DOHH2 (cell line): ENCODE measurements around the gene GH2.

ENCODE experiments used
- H3F3A ChIP-seq: fragments of 200-600 bp; sonication (generic), shearing (Covaris generic); 2 replicates; pipeline ENCODE4 v1.6.0; 2016; ENCODE audit warnings: antibody characterized with exemption, mild to moderate bottlenecking; ENCODE audit not compliant: control insufficient read depth, insufficient read depth
- H3K27ac ChIP-seq: fragments of 200-600 bp; sonication (generic); 2 replicates; pipeline ENCODE4 v1.5.1; 2014; ENCODE audit warnings: low read depth, mild to moderate bottlenecking, low read length, moderate library complexity
- H3K27me3 ChIP-seq: fragments of 200-600 bp; sonication (generic); 2 replicates; pipeline ENCODE4 v1.6.1; 2014; ENCODE audit warnings: mild to moderate bottlenecking, low read length, mixed read lengths; ENCODE audit not compliant: control insufficient read depth
- H3K36me3 ChIP-seq: fragments of 200-600 bp; sonication (generic); 2 replicates; pipeline ENCODE4 v1.6.1; 2014; ENCODE audit warnings: mild to moderate bottlenecking, low read length, moderate library complexity, mixed read lengths; ENCODE audit not compliant: control insufficient read depth
- H3K4me1 ChIP-seq: fragments of 200-600 bp; sonication (generic); 2 replicates; pipeline ENCODE4 v1.6.1; 2014; ENCODE audit warnings: mild to moderate bottlenecking, low read length, mixed read lengths; ENCODE audit not compliant: control insufficient read depth
- H3K4me2 ChIP-seq: fragments of 200-600 bp; sonication (generic); 2 replicates; pipeline ENCODE4 v1.6.0; 2014; ENCODE audit warnings: mild to moderate bottlenecking, low read length, moderate library complexity
- H3K4me3 ChIP-seq: fragments of 200-600 bp; sonication (generic); 2 replicates; pipeline ENCODE4 v1.5.1; 2014; ENCODE audit warnings: mild to moderate bottlenecking, low read length, mixed read lengths
- H3K79me2 ChIP-seq: fragments of 200-600 bp; sonication (generic); 2 replicates; pipeline ENCODE4 v1.6.1; 2014; ENCODE audit warnings: mild to moderate bottlenecking, low read length, mixed read lengths; ENCODE audit not compliant: control insufficient read depth
- H3K9me2 ChIP-seq: fragments of 200-600 bp; sonication (generic); replicated peaks from 2 replicates; pipeline ENCODE4 v1.6.1; 2014; ENCODE audit warnings: mild to moderate bottlenecking, low read length, mixed read lengths; ENCODE audit not compliant: control insufficient read depth
- H3K9me3 ChIP-seq: fragments of 200-600 bp; sonication (generic); 2 replicates; pipeline ENCODE4 v1.6.1; 2014; ENCODE audit warnings: antibody characterized with exemption, low read length, mixed read lengths; ENCODE audit not compliant: control insufficient read depth, insufficient read depth
- H4K20me1 ChIP-seq: fragments of 200-600 bp; sonication (generic); 2 replicates; pipeline ENCODE4 v1.6.0; 2014; ENCODE audit warnings: low read depth, mild to moderate bottlenecking, antibody characterized with exemption, low read length, moderate library complexity; ENCODE audit not compliant: control insufficient read depth, insufficient read depth
- EZH2phosphoT487 ChIP-seq: fragments of 200-600 bp; sonication (generic); IDR thresholded peaks from 2 replicates; pipeline ENCODE4 v1.6.1; 2017; ENCODE audit warnings: borderline replicate concordance, mild to moderate bottlenecking, antibody characterized with exemption, low read length, moderate library complexity, mixed read lengths
- TF ChIP-seq, protein P1 (sequence below): fragments of 200-600 bp; sonication (generic); IDR thresholded peaks from one replicate; pipeline ENCODE4 v1.5.1; 2014; ENCODE audit warnings: antibody characterized with exemption, mild to moderate bottlenecking, low read depth, low read length; ENCODE audit not compliant: poor library complexity, severe bottlenecking

The GH2 gene

DNA sequence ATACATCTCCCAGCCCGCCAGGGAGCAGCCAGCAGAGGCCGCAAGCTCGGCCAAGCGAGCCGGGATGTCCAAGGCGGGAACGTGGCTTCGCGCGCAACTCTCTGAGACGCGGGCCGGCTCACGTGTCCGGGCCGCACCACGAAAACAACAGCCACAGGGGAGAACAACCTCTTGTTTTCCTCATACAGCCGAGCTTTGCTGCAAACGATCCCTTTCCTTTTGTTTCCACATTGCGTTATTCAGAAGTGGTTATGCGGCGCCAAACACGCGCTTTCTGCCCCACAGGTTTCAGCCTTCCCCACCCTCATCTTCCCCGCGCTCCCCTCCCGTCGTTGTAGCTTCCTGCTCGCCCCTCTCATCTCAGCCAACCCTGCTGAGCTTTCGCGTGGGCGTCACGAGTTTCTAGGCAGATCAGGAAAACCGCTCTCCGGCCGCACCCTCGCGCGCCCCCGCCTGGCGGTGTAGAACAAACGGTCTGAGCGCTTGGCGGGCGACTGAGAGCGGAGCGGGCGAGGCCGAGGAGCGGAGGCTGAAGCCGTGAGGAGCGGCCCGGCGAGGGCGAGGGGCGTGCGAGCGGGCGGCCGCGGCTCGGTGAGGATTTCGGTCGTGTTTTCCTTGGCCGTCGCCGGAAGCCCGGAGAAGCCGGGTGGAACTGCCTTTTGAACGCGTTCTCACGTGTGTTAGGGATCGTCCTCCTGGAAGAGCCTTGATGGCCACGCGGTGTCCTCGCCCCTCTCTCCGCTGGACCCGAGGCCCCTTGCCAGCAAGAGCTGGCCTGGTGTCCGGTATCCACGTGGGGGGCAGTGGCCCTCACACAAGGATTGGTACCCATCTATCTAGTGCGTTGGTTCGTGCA is 32.7 kb downstream of the GH2 start:
- H3K4me2 ChIP-seq, result peak overlapping the region; percentile 66
- H3K27ac ChIP-seq, result no peak overlapping the region
- H3K79me2 ChIP-seq, result no peaks in the 10 kb centered on the region
- no peaks in the 10 kb centered on the region; the same call in 1 of the 2 replicates for H3K27me3 ChIP-seq
- no peaks in the 10 kb centered on the region for H3K9me2 ChIP-seq
- H3F3A ChIP-seq, result peaks cover 10% of the 10 kb centered on the region
- H3K4me1 ChIP-seq, result peaks cover 16% of the 10 kb centered on the region
- H3K9me3 ChIP-seq, result peaks cover 10% of the 10 kb centered on the region
- H3K4me3 ChIP-seq, result peak overlapping the region; percentile 65
- H4K20me1 ChIP-seq, result no peaks in the 10 kb centered on the region
- TF ChIP-seq, protein P1, sequence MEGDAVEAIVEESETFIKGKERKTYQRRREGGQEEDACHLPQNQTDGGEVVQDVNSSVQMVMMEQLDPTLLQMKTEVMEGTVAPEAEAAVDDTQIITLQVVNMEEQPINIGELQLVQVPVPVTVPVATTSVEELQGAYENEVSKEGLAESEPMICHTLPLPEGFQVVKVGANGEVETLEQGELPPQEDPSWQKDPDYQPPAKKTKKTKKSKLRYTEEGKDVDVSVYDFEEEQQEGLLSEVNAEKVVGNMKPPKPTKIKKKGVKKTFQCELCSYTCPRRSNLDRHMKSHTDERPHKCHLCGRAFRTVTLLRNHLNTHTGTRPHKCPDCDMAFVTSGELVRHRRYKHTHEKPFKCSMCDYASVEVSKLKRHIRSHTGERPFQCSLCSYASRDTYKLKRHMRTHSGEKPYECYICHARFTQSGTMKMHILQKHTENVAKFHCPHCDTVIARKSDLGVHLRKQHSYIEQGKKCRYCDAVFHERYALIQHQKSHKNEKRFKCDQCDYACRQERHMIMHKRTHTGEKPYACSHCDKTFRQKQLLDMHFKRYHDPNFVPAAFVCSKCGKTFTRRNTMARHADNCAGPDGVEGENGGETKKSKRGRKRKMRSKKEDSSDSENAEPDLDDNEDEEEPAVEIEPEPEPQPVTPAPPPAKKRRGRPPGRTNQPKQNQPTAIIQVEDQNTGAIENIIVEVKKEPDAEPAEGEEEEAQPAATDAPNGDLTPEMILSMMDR, result peak; percentile 89
- TF ChIP-seq EZH2phosphoT487, result no peak
- no peaks in the 10 kb centered on the region for H3K36me3 ChIP-seq

DNA sequence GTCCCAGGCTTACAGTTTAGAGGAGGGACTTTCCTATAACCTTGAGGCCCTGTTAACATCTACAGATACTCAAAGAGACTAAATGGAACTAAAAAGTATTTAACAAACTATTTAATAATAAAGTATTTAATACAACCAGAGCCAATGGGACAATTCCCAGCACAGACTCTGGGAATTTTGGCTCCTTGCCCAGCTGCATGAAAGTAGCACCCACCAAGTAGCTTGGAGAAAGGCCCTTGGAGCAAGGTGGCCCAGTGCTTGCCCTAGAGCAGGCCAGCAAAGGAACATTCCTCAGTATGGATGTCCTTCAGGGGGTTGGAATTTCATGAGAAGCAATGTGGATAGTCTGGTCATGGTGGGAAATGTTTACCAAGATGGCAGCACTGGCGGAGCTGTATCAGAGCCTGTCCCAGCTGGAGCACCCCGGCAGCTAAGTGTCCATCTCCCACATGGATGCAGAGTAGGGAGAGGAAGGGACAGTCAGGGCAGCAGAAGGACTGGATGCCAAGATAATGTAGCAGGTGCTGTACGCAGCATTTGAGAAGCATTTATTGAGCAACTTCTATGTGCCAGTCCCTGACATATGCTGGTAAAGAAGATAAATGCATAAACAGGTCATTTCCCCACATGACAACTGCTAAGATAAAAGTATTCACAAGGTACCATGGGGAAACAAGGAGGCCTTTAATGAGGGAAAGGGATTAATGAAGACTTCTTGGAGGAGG is 34.1 kb downstream of the GH2 start:
- Histone ChIP-seq H3K9me2 (no peaks in the 10 kb centered on the region), H3F3A (peaks cover 16% of the 10 kb centered on the region), H3K27me3 (no peaks in the 10 kb centered on the region; the same call in 1 of the 2 replicates), H3K27ac (no peak overlapping the region), H3K4me1 (peaks cover 21% of the 10 kb centered on the region), H3K79me2 (no peaks in the 10 kb centered on the region), H3K4me2 (no peak overlapping the region), H3K36me3 (0 out of 2 replicates have a peak, but pooled peaks cover 4% of the 10 kb centered on the region), H4K20me1 (no peaks in the 10 kb centered on the region), H3K4me3 (no peak overlapping the region; the same call in 1 of the 2 replicates), H3K9me3 (peaks cover 10% of the 10 kb centered on the region)
- TF ChIP-seq, protein P1, result no peak
- no peak for TF ChIP-seq EZH2phosphoT487

DNA sequence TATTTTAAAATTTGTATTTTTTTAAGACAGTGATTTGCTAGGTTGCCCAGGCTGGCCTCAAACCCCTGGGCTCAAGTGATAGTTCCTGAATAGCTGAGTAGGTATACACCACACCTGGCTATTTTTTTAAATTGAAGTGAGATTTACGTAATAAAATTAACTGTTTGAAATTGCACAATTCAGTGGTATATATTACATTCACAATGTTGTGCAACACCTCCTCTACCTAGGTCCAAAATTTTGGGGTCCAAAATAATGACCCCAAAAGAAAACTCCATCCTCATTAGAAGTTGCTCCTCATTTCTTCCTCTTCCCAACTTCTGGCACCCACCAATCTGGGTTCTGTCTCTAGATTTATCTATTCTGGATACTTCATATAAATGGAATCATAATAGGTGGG is 36.2 kb downstream of the GH2 start:
- Histone ChIP-seq H3K79me2 (peaks cover 18% of the 10 kb centered on the region), H3F3A (peaks cover 17% of the 10 kb centered on the region), H3K36me3 (peaks cover 20% of the 10 kb centered on the region), H3K4me1 (peaks cover 30% of the 10 kb centered on the region), H3K9me3 (peaks cover 10% of the 10 kb centered on the region), H3K9me2 (no peaks in the 10 kb centered on the region), H3K27ac (no peak overlapping the region), H3K27me3 (no peaks in the 10 kb centered on the region; the same call in 1 of the 2 replicates), H3K4me2 (no peak overlapping the region), H4K20me1 (no peaks in the 10 kb centered on the region; the same call in 1 of the 2 replicates), H3K4me3 (no peak overlapping the region)
- TF ChIP-seq EZH2phosphoT487, result no peak
- TF ChIP-seq, protein P1, result no peak
